IMR-90 (cell line): ENCODE data around the gene CPED1. TPM values are rescaled to one million over a fixed set of nuclear protein-coding genes. Genes with fewer than 3 reads are reported as not detected.

Experiments
- ATAC-seq: fragments of 200-7000 bp; cut with Tn5 transposase; 2 replicates; pipeline ENCODE4 v1.9.1; 2020; ENCODE audit warnings: low read depth, mild to moderate bottlenecking, moderate library complexity
- BruUV-seq: library from RNA; stranded (reverse); fragments of 400-500 nt; replicated peaks from 2 replicates; lab custom pipeline; 2021; lab: Mats Ljungman, UMichigan
- CTCF ChIA-PET: fragments of 300-600 bp; formaldehyde crosslinking; extraction: SDS; loops from one replicate; lab custom pipeline; 2021; ENCODE audit warnings: antibody characterized with exemption; lab: Yijun Ruan, JAX
- POLR2A ChIA-PET: fragments of 300-600 bp; sonication (Branson Sonifier 250); formaldehyde crosslinking; loops from one replicate; lab custom pipeline; 2022; ENCODE audit warnings: antibody characterized with exemption; ENCODE audit not compliant: unreplicated experiment; lab: Charles Lee
- DNase-seq: peaks from one replicate; pipeline ENCODE4 v3.0.0; 2013
- H2AFZ ChIP-seq: replicated peaks from 2 replicates; pipeline ENCODE3; 2013; ENCODE audit warnings: low read length, mild to moderate bottlenecking; ENCODE audit not compliant: poor library complexity
- H2AK5ac ChIP-seq: 2 replicates; pipeline ENCODE4 v1.6.1; 2013; ENCODE audit warnings: low read depth, low read length, inconsistent platforms
- H2AK9ac ChIP-seq: replicated peaks from 2 replicates; pipeline ENCODE3; 2013; ENCODE audit warnings: mild to moderate bottlenecking, low read depth, low read length, moderate library complexity; ENCODE audit not compliant: poor library complexity
- H2BK120ac ChIP-seq: 2 replicates; pipeline ENCODE4 v1.6.1; 2013; ENCODE audit warnings: low read depth, low read length, inconsistent platforms
- H2BK15ac ChIP-seq: 3 replicates; pipeline ENCODE4 v1.6.1; 2013; ENCODE audit warnings: low read depth, low read length, inconsistent platforms
- H2BK20ac ChIP-seq: 2 replicates; pipeline ENCODE4 v1.6.1; 2013; ENCODE audit warnings: low read depth, mild to moderate bottlenecking, inconsistent platforms, low read length, moderate library complexity
- H2BK5ac ChIP-seq: 2 replicates; pipeline ENCODE4 v1.6.1; 2013; ENCODE audit warnings: mild to moderate bottlenecking, low read depth, low read length, inconsistent platforms; ENCODE audit not compliant: poor library complexity, severe bottlenecking
- H3K14ac ChIP-seq: replicated peaks from 2 replicates; pipeline ENCODE4 v1.6.1; 2013; ENCODE audit warnings: low read depth, low read length, inconsistent platforms
- H3K18ac ChIP-seq: 2 replicates; pipeline ENCODE4 v1.6.1; 2013; ENCODE audit warnings: low read depth, low read length, control low read depth
- H3K23ac ChIP-seq: 2 replicates; pipeline ENCODE4 v1.6.1; 2013; ENCODE audit warnings: low read depth, low read length, inconsistent platforms
- H3K27ac ChIP-seq: 2 replicates; pipeline ENCODE4 v1.5.1; 2013; ENCODE audit warnings: mild to moderate bottlenecking, control low read depth, low read length; ENCODE audit not compliant: insufficient read depth
- H3K27me3 ChIP-seq: 2 replicates; pipeline ENCODE4 v1.6.1; 2013; ENCODE audit warnings: low read length; ENCODE audit not compliant: control insufficient read depth, insufficient read depth
- H3K36me3 ChIP-seq: 2 replicates; pipeline ENCODE4 v1.6.1; 2013; ENCODE audit warnings: low read length, mixed read lengths; ENCODE audit not compliant: control insufficient read depth, insufficient read depth
- H3K4ac ChIP-seq: 2 replicates; pipeline ENCODE4 v1.6.1; 2013; ENCODE audit warnings: low read depth, low read length, inconsistent platforms
- H3K4me1 ChIP-seq: 2 replicates; pipeline ENCODE4 v1.6.1; 2013; ENCODE audit warnings: low read length, mixed read lengths; ENCODE audit not compliant: control insufficient read depth, insufficient read depth
- H3K4me2 ChIP-seq: 2 replicates; pipeline ENCODE4 v1.6.1; 2013; ENCODE audit warnings: low read depth, mild to moderate bottlenecking, control low read depth, low read length, moderate library complexity
- H3K4me3 ChIP-seq: 2 replicates; pipeline ENCODE4 v1.5.1; 2013; ENCODE audit warnings: low read depth, mild to moderate bottlenecking, control low read depth, low read length, moderate library complexity; ENCODE audit not compliant: insufficient read depth
- H3K56ac ChIP-seq: 2 replicates; pipeline ENCODE4 v1.6.1; 2013; ENCODE audit warnings: low read length, inconsistent platforms; ENCODE audit not compliant: insufficient read depth; ENCODE audit errors: extremely low read depth
- H3K79me1 ChIP-seq, 2 experiments: 2 replicates each; pipeline ENCODE4 v1.6.1; 2013; ENCODE audit warnings: low read length in 2 of 2, inconsistent platforms in 1 of 2, low read depth in 1 of 2
- H3K9ac ChIP-seq: 2 replicates; pipeline ENCODE4 v1.6.1; 2013; ENCODE audit warnings: low read depth, low read length, control low read depth
- H3K9me1 ChIP-seq: 2 replicates; pipeline ENCODE4 v1.6.1; 2013; ENCODE audit warnings: low read length, inconsistent platforms; ENCODE audit not compliant: insufficient read depth
- H3K9me3 ChIP-seq: 2 replicates; pipeline ENCODE4 v1.6.1; 2013; ENCODE audit warnings: low read length; ENCODE audit not compliant: control insufficient read depth, insufficient read depth
- H4K20me1 ChIP-seq: 2 replicates; pipeline ENCODE4 v1.6.1; 2013; ENCODE audit warnings: low read length, inconsistent platforms; ENCODE audit not compliant: insufficient read depth
- H4K5ac ChIP-seq: 2 replicates; pipeline ENCODE4 v1.6.1; 2013; ENCODE audit warnings: mild to moderate bottlenecking, low read depth, low read length, control low read depth
- H4K8ac ChIP-seq, 2 experiments: 2 replicates each; pipeline ENCODE4 v1.6.1; 2013; ENCODE audit warnings: low read depth in 2 of 2, low read length in 2 of 2, control low read depth in 1 of 2, inconsistent platforms in 1 of 2
- H4K91ac ChIP-seq: 2 replicates; pipeline ENCODE4 v1.6.1; 2013; ENCODE audit warnings: low read depth, low read length, inconsistent platforms; ENCODE audit not compliant: insufficient read depth
- BHLHE40 ChIP-seq: fragments of 150-350 bp; IDR thresholded peaks from 2 replicates; pipeline ENCODE4 v1.6.1; 2016; ENCODE audit warnings: mild to moderate bottlenecking, low read depth, low read length
- CHD1 ChIP-seq: IDR thresholded peaks from 2 replicates; pipeline ENCODE4 v1.6.1; 2012; ENCODE audit warnings: low read depth, low read length, improper control_type of control experiment
- FOS ChIP-seq: fragments of 150-350 bp; IDR thresholded peaks from 2 replicates; pipeline ENCODE4 v1.6.1; 2016; ENCODE audit warnings: low read depth, low read length
- MAFK ChIP-seq: IDR thresholded peaks from 2 replicates; pipeline ENCODE4 v1.6.1; 2012; ENCODE audit warnings: low read depth, low read length, improper control_type of control experiment
- MAZ ChIP-seq: IDR thresholded peaks from 2 replicates; pipeline ENCODE4 v1.6.1; 2012; ENCODE audit warnings: low read depth, mild to moderate bottlenecking, low read length, improper control_type of control experiment, moderate library complexity, borderline replicate concordance
- MXI1 ChIP-seq: IDR thresholded peaks from 2 replicates; pipeline ENCODE4 v1.6.1; 2012; ENCODE audit warnings: low read depth, mild to moderate bottlenecking, low read length, moderate library complexity, borderline replicate concordance
- NFE2L2 ChIP-seq: fragments of 150-350 bp; IDR thresholded peaks from 2 replicates; pipeline ENCODE4 v1.6.1; 2016; ENCODE audit warnings: low read depth, mild to moderate bottlenecking, low read length
- RCOR1 ChIP-seq: IDR thresholded peaks from 2 replicates; pipeline ENCODE4 v1.6.1; 2012; ENCODE audit warnings: mild to moderate bottlenecking, low read length, improper control_type of control experiment; ENCODE audit not compliant: insufficient replicate concordance
- SMC3 ChIP-seq: fragments of 150-350 bp; IDR thresholded peaks from 2 replicates; pipeline ENCODE4 v1.6.1; 2016; ENCODE audit warnings: low read depth, mild to moderate bottlenecking, antibody characterized with exemption, low read length, moderate library complexity
- WGBS, 2 experiments: methylation state at CpG; one replicate each; pipeline versions ENCODE4 v1.1.5 to v1.1.7; 2013; ENCODE audit warnings: missing lambda C conversion rate in 2 of 2; ENCODE audit not compliant: insufficient read length in 1 of 2; ENCODE audit errors: extremely low coverage in 2 of 2; 5-methylcytosine and 5-hydroxymethylcytosine counted together
- dilution Hi-C: fragments of 300-500 bp; cut with HindIII; formaldehyde crosslinking; loops from one replicate; pipeline ENCODE4 v1.14.3; 2018; ENCODE audit warnings: low sequenced_read_pairs; ENCODE audit not compliant: unreplicated experiment
- in situ Hi-C: fragments of 300-500 bp; cut with MboI; formaldehyde crosslinking; loops from 3 replicates; pipeline ENCODE4 v1.14.3; 2019; ENCODE audit warnings: low sequenced_read_pairs, inconsistent platforms, mixed read lengths
- intact Hi-C: fragments of 100-400 bp; cut with micrococcal nuclease; formaldehyde crosslinking; loops from 2 replicates; pipeline ENCODE4 v1.10.0; 2022
- polyA plus RNA-seq, 3 experiments: library from polyadenylated mRNA; depleted of rRNA; stranded (reverse); fragments of >200 nt; gene quantifications; 2 replicates each; pipeline ENCODE4 v1.2.3, GENCODE V29; 2012; ENCODE audit warnings: low replicate concordance in 1 of 3
- total RNA-seq: library from RNA; depleted of rRNA; stranded (reverse); fragments of >200 nt; gene quantifications from 2 replicates; pipeline ENCODE4 v1.2.3, GENCODE V29; 2012
- TF ChIP-seq, protein P1 (sequence below): fragments of 150-350 bp; IDR thresholded peaks from 2 replicates; pipeline ENCODE4 v1.6.1; 2016; ENCODE audit warnings: low read depth, mild to moderate bottlenecking, low read length, moderate library complexity, borderline replicate concordance

The CPED1 gene
- total and polyA plus RNA-seq, 2 of the 4 experiments (the other 2 are of a cell fraction) = 31.2 to 96.8 TPM

DNA sequence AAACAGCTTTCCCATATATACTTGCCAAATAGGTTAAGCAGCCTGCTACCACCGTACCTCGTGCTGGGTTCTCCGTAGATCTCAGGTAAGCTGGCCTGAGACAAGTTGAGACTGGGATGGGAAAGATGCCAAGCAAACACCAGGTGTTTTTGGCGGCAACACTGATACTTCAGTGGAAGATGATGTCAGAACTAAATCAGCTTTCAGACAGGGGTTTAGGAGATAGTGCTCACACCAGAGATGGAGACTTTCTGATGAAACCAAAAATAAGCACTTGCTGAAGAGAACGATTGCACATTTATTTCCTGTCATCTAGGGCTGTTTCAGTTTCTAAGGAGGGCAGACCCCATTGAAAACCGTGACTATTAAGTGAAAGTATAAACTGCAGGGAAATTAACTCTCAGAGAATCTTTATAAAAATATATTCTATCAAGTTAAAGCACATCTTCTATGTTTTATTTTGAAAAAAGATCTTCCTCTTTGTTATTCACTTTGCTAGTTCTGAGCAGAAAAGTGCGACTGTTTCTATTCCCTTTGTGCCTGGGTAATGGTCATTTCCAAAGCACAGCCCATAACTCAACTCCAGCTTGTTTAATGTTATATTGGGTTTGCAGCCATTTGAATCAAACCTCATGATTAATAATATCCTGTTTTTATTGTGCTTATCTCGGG is 149.9 kb downstream of the CPED1 start:
- WGBS, 2 experiments = 100% methylated on average over 1 of the region's 8 CpGs; no CpG with 5 or more reads in 1 of the 2 experiments
- no peak for DNase-seq
- ATAC-seq = no peak
- Histone ChIP-seq H2BK20ac (no peak overlapping the region), H3K23ac (no peak overlapping the region), H3K18ac (no peak overlapping the region), H4K8ac (peak overlapping the region in 1 of 2 experiments; percentile 32; a peak in 1 of 4 replicates), H3K27me3 (no peaks in the 10 kb centered on the region), H4K20me1 (no peaks in the 10 kb centered on the region), H3K4me2 (no peak overlapping the region), H2AK5ac (no peak overlapping the region), H3K79me1 (peaks cover 0 to 2% of the 10 kb centered on the region in 2 experiments; a peak in 1 of 4 replicates), H3K4ac (no peak overlapping the region), H3K4me1 (0 out of 2 replicates have a peak, but pooled peaks cover 1% of the 10 kb centered on the region), H4K5ac (no peak overlapping the region), H3K36me3 (peaks cover 6% of the 10 kb centered on the region), H3K14ac (no peak overlapping the region), H2BK15ac (no peak overlapping the region), H2BK120ac (no peak overlapping the region), H3K9me1 (peaks cover 3% of the 10 kb centered on the region), H2AK9ac (no peak overlapping the region), H3K4me3 (no peak overlapping the region), H3K56ac (no peak overlapping the region), H2AFZ (no peak overlapping the region), H2BK5ac (no peak overlapping the region), H3K9ac (no peak overlapping the region), H3K27ac (no peak overlapping the region), H4K91ac (no peak overlapping the region), H3K9me3 (no peaks in the 10 kb centered on the region)
- ChIA-PET POLR2A (no interaction called here), CTCF (no interaction called here)
- TF ChIP-seq NFE2L2 (no peak), FOS (no peak), CHD1 (no peak), MXI1 (no peak), BHLHE40 (no peak), RCOR1 (no peak), MAZ (no peak), MAFK (no peak), SMC3 (no peak)
- TF ChIP-seq, protein P1, sequence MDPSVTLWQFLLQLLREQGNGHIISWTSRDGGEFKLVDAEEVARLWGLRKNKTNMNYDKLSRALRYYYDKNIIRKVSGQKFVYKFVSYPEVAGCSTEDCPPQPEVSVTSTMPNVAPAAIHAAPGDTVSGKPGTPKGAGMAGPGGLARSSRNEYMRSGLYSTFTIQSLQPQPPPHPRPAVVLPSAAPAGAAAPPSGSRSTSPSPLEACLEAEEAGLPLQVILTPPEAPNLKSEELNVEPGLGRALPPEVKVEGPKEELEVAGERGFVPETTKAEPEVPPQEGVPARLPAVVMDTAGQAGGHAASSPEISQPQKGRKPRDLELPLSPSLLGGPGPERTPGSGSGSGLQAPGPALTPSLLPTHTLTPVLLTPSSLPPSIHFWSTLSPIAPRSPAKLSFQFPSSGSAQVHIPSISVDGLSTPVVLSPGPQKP = no peak
- dilution Hi-C loops (no loop called here), in situ Hi-C loops (loop anchor here (25.0 kb wide), 1 partner anchor 199 kb away; the partner anchor contains the start of gene WNT16), intact Hi-C loops (no loop called here)
- no TSS peak for BruUV-seq
